GM21360 (cell line): ENCODE data around the gene GBP6.
"Not testable (repeated sequence)": the region's sequence is repeated elsewhere in the genome, so short reads cannot be mapped to it uniquely, and the experiment has no call there.

Experiments used
- ATAC-seq: cut with Tn5 transposase; IDR thresholded peaks from one replicate; pipeline ENCODE4 v1.9.1; 2021; ENCODE audit warnings: mild to moderate bottlenecking, moderate library complexity; ENCODE audit not compliant: unreplicated experiment

Gene GBP6

GRCh38 chr1:89363638-89364536 lies at the start of gene GBP6:
TSS of gene GBP6 (plus strand) at chr1:89364059. CDS start at chr1:89368552, 4,493 bp downstream.
- peak; percentile 18 for ATAC-seq

GRCh38 chr1:89322402-89322801 lies 41.5 kb upstream of the GBP6 start:
- no peak for ATAC-seq

DNA sequence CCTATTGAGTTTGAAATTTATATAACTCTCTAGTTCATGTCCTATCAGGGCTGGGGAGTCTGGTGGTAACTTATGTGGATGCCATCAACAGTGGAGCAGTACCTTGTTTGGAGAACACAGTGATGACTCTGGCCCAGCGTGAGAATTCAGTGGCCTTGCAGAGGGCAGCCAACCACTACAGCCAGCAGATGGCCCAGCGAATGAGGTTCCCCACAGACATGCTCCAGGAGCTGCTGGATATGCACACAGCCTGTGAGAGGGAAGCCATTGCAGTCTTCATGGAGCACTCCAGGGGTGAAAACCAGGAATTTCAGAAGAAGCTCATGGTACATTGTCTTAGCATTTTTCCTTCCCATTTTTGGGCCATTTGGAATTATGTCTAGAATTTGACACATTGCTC lies 32.0 kb upstream of the GBP6 start:
- no peak for ATAC-seq

DNA sequence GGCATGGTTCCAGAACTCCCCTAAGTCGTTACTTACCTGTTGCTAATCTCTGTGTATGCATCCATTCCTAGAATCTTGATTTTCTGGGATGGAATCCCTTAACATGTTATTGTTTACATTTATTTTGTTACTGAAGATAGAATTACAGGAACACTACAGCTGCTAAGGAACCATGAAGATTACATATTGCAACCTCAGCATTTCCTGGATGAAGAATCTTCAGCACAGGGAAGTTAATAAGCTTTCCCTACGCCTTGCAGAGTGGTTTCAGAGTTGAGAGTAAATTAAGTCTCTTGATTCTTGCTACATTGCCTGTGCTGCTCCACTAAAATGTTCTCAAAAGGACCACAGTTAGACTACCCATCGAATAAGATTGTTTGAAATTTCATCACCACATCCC lies 31.4 kb upstream of the GBP6 start:
- no peak for ATAC-seq

DNA sequence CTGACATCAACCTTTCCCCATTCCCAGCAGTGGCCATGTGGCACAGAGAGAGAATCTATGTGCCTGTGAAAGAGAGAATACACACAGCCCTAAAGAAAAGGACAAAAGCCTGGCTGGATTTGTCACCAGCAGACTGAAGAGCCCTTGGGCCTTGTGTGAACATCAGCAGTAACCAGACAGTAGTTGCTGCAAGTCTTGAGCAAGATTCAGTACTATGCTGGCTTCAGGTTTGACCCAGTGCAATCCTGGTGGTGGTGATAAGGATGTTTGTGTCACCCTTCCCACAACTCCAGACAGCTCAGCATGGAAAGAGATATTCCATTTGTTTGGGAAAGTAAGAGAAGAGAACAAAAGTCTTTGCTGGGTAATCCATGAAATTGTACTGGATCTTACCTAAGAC lies 28.4 kb upstream of the GBP6 start:
- no peak for ATAC-seq

- ATAC-seq: no peak
Measured at GRCh38 chr1:89337903-89338302, 26.0 kb upstream of the GBP6 start.

DNA sequence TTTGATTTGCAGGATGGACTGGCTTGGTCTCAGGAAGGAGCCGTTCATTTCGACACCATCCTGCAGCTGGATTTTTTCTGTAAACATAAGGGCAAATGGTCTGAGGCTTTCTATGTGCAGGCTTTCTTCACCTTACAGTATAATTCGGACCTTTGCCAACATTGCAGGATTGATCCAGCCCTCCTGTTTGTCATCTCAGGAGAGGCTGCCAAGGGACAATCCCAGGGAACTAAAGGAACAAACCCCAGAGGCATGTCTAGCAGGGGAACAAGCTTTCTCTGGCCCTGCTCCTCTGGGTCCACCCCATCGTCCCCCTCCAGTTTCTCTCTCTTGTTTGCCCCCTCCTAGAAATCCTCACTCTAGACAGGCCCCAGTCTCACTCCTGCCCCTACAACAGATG lies 24.8 kb upstream of the GBP6 start:
- ATAC-seq: no peak

DNA sequence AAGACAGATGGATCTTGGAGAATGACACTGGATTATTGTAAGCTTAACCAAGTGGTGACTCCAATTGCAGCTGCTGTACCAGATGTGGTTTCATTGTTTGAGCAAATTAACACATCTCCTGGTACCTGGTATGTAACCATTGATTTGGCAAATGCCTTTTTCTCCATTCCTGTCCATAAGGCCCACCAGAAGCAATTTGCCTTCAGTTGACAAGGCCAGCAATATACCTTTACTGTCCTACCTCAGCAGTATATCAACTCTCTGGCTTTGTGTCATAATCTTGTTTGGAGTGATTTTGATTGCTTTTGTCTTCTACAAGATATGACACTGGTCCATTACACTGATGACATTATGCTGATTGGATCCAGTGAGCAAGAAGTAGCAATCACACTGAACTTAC lies 18.4 kb upstream of the GBP6 start:
- ATAC-seq: not testable (repeated sequence)

GRCh38 chr1:89347296-89347695 lies 16.6 kb upstream of the GBP6 start:
- ATAC-seq: no peak

- no peak for ATAC-seq
Measured at GRCh38 chr1:89350298-89350697, 13.6 kb upstream of the GBP6 start.

DNA sequence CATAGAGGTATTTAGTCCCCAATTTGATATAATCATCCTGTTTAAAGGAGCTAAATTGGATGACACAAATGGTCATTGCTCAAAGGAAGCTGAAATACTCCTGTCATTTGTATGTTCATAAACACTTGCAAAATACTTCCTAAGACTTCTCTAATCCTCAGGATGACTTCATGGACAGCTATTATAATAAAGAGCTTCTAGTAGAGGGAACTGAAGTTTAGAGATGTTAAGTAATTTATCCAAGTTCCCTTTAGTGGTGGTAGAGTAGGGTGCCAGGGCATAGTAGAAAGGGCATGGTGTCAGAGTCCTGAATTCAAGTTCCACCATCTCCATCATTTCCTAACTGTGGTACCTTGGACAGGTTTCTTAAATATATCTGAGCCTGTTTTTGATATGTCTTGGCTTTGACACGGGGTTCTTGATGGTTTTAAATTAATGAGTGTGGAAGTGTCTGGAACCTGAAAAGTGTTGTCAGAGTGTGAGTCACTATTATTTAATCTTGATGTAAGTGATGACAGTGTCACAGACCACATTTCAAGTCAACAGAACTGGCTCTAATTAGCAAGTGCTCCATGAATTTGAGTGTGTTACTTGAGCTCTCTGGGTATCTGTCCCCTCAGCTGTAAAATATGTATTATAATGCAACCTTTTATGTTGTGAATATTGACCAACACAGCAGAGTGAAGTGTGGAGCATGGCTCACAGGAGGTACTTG lies 12.1 kb upstream of the GBP6 start:
- no peak for ATAC-seq

GRCh38 chr1:89352421-89352820 lies 11.4 kb upstream of the GBP6 start:
- no peak for ATAC-seq

GRCh38 chr1:89354205-89354604 lies 9.7 kb upstream of the GBP6 start:
- no peak for ATAC-seq

DNA sequence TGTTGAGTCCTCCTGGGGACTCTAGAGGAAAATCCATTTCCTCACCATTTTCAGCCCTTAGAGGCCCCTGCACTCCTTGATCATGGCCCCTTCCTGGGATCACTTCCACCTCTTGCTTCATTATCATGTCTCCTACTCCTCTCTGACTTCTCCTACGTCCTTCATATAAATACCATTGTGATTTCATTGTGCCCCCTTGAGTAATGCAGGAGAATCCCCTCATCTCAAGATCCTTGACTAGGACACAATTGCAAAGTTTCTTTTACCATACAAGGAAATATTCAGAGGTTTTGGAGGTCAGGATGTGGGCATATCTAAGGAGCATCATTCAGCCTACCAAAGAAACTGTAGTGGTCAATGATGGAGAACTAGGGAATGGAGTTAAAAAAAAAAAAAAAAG lies 8.8 kb upstream of the GBP6 start:
- no peak for ATAC-seq

DNA sequence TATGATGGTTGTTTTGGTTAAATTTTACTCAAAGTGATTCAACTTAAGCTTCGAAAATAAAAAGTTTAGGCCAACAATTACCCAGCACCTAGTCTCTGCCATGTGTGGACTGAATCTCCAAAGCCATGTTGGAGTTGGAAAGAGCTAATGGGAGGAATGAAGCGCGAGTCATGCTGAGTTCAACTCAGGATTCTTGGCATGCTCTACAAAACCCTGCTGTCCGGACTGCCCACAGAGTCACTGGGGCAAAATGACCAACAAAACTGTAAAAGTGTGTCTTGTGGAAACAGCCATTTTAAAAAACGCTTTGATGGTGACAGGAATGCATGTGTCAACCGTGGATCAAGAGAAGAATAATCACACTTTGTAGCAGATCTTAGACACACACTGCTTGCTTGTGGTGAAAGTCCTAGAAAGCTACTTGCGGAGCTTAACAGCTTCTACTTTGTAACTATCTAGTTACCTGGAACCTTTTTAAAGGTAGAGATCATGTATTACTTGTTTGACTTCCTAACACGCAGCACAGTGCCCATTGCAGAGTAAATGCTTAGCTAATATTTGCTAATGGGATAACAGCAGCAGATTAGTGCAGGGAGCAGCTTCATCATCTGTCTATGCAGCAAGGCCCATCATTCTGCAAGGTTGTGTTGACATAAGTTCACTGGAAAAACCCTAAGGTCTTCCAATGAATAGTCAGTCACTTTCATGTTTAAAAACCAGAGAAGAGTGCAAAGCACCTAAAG lies 7.0 kb upstream of the GBP6 start:
- no peak for ATAC-seq

DNA sequence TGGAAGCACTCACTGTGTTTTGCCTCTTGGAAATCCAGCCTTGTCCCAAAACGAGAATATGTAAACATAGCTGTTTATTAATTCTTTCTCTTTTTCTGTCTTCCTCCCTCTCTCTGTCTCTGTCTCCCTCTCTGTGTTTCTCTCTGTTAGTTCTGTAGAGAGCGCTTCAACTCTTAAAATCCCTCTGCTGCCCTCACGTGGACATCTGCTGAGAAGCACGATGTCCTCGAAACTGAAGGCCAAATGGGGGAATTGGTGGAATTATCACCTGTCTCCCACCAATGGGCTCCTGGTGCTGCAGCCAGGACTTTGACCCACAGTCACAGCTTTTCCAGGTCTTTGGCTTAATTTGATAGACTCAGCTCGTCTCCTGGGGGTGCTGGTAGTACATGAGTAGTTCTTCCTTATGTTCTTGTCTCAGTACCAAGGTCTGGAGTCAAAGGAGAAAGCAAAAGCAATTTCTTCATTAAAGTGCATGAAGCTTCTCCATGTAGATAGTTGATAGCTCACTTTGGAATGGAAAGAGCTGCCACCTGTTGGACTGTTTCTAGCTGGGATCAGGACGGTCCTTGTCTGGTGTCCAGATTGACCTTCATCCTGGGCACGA lies 5.5 kb upstream of the GBP6 start:
- ATAC-seq: no peak

- no peak for ATAC-seq
Measured at GRCh38 chr1:89360716-89361115, 3.1 kb upstream of the GBP6 start.

DNA sequence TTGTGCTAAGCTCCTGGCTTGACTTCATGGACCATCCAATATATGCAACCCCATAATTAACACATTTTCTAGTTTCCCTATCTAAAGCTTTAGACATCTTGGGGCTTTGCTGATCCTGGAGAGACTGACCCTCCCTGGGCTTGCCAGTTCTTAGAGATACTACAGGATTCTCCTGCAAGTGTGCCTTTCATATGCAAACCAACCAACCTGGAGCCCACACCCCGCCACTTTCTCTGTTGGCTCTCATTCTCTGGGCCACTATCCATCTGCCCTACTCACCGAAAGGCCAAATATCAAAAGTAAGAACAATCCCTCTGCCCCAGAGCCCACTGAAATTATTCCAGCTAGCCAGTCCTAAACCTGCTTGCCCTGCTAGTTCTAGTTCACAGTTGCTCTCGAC lies 2.2 kb upstream of the GBP6 start:
- no peak for ATAC-seq

DNA sequence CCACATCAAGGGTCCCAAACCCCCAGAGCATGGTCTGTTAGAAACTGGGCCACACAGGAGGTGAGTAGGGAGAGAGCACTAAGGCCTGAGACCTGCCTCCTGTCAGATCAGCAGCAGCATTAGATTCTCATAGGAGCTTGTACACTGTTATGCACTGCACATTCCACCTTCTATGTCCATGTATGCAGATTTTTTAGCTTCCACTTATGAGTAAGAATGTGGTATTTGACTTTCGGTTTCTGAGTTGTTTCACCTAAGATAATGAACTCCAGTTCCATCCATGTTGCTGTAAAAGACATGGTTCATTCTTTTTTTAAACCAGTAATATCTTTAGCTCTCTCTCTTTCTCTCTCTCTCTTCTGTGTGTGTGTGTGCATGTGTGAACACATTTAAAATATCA lies 663 bp upstream of the GBP6 start:
- ATAC-seq: peak; percentile 92

DNA sequence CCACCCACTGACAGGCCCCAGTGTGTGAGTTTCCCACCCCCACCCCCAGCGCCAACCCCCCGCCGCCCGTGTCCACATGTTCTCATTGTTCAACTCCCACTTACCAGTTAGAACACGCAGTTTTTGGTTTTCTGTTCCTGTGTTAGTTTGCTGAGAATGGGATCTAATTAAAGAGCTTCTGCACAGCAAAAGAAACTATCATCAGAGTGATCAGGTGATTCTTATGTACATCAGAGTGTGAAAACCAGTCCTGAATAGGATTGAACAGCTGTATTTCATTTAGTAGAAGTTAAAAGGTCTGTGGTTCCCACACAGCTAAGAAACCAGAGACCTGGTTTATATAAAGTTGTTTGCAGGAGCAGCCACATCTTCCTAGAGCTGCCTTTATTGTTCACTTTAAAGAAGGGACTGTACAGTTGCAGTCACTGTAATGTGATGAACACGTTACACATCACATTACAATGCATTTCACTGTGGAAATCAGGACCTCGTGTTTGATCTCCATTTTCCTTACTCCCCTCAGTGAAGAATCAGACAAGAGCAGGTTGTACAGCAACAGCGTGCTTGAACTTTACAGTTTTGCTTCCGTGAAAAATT lies 1.2 kb downstream of the GBP6 start:
- ATAC-seq: no peak

- no peak for ATAC-seq
Measured at GRCh38 chr1:89367221-89367620, 3.4 kb downstream of the GBP6 start.
